CD4-positive, alpha-beta T cell treated with Interleukin-15 for 4 hours (primary cell): Measurements from ENCODE around the gene TMEM256.
A peak's percentile ranks its signal among the peaks of the same experiment; 100 is the strongest.
"Not testable (repeated sequence)": the region's sequence is repeated elsewhere in the genome, so short reads cannot be mapped to it uniquely, and the experiment has no call there.

Experiments used
- DNase-seq: peaks from one replicate; pipeline ENCODE4 v3.0.0-alpha.2; 2020; ENCODE audit warnings: low spot score

TMEM256 gene

DNA sequence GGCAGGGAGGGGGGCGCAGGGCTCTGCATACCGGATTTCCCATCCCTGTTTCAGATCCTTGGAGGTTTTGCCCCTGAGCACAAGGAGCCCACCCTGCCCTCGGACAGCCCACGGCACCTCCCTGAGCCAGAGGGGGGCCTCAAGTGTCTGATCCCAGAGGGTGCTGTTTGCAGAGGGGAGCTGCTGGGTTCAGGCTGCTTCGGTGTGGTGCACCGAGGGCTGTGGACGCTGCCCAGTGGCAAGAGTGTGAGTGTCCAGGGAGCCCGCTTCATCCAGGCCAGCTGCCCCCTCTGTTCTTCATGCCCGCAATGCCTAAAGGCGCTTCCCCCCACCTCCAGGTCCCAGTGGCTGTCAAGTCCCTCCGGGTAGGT, 20.5 kb downstream of the TMEM256 start:
- no peak for DNase-seq

DNA sequence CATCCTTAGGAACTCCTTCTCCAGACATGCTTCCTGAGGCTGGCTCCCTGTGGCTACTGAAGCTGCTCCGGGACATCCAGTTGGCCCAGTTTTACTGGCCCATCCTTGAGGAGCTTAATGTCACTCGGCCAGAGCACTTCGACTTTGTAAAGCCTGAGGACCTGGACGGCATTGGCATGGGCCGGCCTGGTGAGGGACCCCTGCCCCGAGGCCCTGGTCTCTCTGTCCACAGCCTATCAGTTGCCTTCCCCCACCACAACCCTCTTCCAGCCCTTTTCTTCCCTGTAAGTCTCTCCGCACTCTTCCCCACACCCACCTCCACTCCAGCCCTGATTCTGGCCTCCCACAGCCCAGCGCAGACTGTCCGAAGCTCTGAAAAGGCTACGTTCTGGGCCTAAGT, 21.0 kb downstream of the TMEM256 start:
- no peak for DNase-seq

DNA sequence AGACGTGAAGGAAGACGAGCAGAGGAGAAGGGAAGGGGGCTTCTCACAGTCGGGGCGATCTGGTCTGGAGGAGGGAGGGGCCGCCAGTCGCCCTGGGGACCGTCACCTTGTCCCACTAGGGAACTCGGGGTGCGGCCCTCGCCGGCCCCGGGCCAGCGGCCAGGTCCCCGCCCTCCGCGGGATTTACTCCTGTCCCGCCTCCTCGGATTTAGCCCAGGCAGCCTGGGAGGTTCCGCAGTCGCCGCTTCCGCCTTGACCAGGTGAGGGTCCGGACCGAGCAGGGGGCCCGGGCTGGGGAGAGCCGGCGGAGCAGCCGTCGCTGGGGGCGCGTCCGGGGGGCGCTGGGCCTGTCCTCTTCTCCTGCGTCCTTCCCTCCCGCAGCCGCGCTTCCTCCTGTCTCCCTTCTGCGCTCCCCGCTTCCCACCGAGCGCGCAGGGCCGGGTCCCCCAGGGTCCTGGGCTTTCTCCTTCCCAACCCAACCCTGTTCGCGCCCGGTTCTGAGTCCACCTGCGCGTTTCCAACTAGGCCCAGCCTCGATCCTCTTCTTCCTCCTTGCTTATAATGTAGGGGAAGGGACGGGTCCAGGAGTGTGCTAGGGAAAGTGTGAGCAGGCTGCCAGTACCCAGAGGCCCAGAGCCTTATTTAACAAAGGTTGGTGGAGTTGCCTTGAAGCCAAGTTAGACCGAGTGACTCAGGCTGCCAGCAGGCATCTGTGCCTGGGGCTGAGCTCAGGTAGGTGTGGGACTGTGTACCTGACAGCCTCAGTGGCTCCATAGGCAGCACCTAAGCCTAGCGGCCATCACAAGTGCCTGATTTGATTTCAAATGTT, 22.8 kb downstream of the TMEM256 start, which contains the start of gene TNK1:
Gene TNK1 (plus strand): TSS at position 235 of the 829 bp plus-strand sequence. CDS start 1,838 bp downstream, outside the sequence.
- DNase-seq: no peak

DNA sequence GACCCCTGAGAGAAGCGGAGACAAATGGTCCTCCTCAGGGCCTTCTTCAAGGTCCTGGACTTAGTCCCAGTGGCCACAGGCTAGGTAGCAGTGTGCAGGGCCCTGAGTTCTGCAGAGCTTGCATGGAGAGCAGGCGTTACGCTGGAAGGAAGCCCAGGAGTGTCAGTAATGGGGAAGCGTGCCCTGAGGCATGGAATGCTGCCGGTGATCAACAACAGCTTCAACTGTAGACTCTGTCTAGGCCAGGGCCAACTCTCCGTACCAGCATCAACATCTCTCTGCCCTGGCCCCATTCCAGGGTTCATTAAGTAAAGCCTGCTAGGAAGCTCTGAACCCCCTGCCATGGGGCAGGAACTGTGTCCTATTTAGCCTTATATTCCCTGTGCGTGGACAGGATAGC, 23.6 kb downstream of the TMEM256 start:
- no peak for DNase-seq

DNA sequence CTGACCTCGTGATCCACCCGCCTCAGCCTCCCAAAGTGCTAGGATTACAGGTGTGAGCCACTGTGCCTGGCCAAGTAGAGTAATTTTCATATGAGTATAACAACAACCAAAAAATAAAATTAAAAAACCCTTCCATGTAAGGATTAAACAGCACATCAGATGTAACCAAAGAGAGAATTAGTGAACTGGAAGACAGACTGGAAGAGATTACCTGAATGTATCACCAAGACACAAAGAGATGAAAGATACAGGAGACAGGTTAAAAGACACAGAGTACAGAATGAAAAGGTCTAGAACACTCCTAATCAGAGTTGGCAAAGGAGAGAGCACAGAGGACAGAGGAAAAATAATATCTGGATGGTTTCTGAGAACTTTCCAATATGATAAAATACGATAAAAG, 24.8 kb downstream of the TMEM256 start:
- DNase-seq: no peak

DNA sequence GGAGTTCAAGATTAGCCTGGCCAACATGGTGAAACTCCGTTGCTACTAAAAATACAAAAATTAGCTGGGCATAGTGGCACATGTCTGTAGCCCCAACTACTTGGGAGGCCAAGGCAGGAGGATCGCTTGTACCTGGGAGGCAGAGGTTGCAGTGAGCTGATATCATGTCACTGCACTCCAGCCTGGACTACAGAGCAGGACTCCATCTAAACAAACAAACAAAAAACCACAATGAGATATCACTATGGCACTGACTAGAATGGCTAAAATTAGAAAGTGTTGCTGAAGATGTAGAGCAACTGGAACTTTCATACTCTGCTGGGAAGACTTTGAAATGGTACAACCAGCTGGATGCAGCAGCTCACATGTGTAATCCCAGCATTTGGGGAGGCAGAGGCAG, 29.5 kb downstream of the TMEM256 start:
- DNase-seq: no peak

DNA sequence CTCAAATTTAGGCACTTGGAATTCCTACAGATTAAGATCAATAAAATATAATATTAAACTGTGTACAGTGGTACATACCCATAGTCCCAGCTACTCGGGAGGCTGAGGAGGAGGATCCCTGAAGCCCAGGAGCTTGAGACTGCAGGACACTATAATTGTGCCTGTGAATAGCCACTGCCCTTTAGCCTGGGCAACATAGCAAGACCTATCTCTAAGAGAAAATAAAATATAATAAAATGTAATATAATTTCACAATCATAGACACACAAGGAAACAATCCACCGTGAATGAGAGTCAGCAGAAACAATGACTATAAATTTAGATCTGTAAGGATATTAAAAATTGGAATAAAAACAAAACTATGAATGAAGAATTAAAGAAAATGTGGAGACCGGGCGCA, 33.0 kb downstream of the TMEM256 start:
- no peak for DNase-seq

DNA sequence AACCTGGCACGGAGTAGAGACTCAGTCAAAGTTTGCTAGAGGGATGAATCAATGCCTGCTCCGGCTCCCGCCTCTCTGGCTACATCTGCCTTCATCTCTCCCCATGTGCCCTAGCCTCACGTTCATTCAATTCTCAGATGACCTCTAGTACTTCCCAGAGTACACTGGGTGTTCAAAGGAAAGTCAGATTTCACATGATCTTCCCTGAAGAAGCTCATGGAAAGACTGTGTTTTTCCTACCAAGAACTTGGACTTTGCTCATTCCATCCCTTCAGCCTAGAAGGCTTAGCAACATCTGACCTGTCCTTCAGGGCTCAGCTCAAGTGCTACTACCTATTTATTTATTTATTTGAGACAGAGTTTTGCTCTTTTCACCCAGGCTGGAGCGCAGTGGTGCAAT, 34.1 kb downstream of the TMEM256 start:
- no peak for DNase-seq

DNA sequence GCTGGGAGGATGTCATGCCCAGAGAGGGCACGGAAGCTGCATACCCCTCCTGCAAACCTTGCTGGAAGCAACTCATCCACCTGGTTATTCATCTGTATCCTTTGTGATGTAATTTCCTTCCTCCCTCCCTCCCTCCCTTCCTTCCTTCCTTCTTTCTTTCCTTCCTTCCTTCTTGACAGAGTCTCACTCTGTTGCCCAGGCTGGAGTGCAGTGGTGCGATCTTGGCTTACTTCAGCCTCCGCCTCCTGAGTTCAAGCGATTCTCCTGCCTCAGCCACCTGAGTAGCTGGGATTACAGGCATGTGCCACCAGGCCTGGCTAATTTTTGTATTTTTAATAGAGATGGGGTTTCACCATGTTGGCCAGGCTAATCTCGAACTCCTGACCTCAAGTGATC, 35.3 kb downstream of the TMEM256 start:
- DNase-seq: not testable (repeated sequence)

DNA sequence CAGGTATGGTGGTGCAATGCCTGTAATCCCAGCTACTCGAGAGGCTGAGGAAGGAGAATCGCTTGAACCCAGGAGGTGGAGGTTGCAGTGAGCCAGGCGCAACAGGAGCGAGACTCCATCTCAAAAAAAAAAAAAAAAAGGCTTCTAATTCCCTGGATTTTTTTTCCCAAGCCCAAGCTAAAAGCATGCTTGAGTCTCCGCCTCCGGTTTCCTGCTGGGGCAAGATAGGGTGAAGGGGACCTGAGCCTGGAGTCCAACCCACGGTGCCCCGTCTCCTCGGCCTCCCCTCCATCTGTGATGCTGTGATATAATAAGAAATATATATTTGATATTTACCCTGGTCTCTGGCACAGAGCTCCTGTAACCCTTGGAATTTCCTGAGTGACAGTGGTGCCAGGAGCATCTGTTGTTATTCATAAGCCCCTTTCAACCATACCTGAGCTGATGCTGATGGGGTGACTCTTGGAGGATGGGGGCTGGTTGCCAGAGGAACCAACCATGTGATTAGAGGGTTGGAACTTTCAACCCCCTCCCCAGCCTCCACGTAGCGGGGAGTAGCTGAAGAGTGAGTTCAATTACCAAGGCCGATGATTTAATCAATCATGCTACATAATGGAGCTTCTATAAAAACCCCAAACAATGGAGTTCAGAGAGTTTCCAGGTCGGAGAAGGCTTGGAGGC, 35.8 kb downstream of the TMEM256 start:
- DNase-seq: no peak

DNA sequence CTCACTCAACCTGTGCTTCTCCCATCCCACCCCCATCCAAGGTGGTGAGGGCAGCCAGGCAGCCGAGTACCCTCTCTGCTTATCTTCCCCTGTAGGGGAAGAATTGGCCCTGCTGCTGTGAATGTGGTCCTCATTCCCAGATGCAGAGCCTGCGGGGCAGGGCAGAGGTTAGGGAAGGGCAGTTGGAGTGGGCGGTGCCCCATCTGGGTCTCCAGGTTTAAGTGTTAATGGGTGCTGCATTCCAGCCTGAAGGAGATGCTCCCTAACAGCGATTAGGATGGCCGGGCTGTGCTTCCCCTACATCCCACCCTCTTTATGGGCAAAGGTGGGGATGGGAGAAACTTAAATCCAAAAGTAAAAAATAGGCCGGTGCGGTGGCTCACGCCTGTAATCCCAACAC, 36.8 kb downstream of the TMEM256 start:
- no peak for DNase-seq

DNA sequence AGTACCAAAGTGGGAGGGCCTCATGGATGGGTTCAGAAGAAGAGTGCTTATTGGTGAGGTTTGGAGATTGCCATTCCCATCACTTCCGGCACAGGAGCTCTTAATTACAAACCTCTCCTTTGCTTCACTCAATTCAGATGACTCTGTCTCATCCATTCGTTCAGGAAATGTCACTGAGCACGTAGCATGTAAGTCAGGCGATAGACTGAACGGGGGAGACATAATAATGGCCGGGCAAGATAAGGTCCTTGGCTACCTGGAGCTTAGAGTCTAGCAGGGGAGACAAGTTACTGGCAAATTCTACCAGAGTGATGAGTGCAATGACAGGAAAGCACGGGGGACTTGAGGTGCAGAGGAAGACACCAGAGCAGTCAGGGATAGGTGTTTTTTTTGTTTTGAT, 37.9 kb downstream of the TMEM256 start:
- DNase-seq: not testable (repeated sequence)

DNA sequence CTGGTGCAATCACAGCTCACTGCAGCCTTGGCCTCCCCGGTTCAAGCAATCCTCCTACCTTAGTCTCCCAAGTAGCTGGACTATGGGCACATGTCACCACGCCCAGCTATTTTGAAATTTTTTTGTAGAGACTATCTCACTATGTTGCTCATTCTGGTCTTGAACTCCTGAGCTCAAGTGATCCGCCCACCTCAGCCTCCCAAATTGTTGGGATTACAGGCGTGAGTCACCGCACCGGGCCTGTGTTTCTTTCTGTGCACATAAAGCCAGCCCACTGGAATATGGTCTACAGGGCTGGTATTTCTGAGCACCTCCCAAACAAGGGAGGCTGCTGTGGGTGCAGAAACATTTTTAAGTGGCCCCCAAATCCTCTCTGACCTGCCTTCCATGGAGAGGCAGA, 40.6 kb downstream of the TMEM256 start:
- DNase-seq: no peak

DNA sequence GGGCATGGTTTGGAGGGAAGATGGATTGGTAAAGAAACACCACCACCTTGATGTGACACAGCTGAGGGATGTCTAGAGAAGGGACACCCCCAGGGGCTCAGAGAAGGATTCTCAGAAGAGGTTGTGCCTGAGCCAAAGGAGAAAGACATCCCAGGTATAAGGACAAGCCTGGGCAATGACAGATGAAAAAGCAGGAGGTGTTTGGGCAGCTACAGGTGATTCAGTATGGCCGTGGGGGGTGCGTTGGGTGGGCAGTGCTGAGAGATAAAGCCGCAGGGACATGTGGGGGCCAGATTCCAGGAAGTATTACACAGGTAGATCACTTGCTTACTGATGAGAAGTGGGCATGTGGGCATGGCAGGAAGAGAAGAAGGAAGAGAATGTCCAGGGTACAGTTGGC, 42.0 kb downstream of the TMEM256 start:
- no peak for DNase-seq

DNA sequence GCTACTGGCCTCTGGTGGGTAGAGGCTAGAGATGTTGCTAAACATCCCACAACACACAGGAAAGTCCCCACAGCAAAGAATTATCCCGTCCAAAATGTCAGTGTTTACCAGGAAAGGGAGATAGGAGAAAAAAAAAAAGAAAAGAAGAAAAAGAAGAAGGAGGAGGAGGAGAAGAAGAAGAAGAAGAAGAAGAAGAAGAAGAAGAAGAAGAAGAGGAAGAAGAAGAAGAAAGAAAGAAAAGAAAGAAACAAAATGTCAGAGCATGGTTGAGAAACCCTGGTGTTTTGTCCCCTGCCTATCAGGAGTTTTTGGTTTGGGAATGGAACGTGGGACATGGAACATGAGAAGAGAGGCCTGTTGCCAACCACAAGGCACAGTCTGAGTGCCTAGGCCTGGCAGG, 46.5 kb downstream of the TMEM256 start:
- DNase-seq: no peak

DNA sequence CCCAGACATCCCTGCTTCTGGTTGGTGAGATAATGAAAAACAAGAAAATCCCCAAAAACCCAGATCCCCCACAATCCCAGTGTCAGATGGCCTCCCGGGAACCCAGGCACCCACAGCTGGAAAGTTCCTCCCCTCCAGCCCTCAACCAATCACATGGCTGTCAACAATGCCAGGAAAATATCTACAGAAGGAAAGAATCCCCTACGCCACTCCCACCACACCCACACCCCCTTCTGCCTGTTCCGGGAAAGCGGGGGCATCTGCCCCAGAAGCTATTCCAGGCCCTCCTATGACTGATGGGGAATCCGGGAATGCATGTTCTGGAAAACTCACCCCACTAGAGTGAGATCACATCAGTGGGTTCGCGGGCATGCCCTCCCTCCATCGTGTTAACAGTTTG, 47.1 kb downstream of the TMEM256 start:
- no peak for DNase-seq

DNA sequence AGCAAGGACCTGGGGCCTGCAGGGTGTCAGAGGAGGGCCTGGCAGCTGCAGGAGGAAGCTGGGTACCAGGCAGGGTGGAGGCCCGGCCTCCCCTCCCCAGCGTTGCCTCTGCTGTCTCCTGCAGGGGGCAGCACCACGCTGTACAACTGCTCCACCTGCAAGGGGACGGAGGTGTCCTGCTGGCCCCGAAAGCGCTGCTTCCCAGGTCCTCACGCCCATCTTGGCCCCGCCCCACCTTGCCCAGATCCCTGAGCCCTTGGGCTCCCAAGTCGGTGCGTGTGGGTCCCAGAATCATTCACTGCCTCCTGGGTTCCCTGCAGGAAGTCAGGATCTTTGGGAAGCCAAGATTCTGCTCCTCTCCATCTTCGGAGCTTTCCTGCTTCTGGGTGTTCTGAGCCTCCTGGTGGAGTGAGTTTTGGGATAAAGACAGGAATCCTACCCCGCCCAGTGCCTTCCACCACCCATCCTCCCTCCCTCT, 47.8 kb downstream of the TMEM256 start:
- peak; percentile 88 for DNase-seq

DNA sequence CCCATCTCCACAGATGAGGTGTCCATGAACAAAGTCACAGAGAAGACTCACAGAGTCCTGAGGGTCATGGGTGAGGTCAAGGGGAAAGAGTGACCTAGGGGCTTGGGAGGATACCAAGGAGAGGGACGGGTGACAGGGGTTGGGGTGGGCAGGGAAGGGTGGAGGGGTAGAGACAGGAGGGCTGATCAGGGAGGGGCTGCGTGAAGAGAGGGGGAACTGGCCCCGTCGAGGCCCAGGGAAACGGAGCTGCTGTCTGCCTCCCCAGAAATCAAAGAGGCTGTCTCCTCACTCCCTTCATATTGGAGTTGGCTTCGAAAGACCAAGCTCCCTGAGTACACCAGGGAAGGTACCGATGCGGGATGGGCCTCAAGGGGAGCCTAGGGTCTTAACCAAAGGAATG, 48.3 kb downstream of the TMEM256 start:
- DNase-seq: no peak

DNA sequence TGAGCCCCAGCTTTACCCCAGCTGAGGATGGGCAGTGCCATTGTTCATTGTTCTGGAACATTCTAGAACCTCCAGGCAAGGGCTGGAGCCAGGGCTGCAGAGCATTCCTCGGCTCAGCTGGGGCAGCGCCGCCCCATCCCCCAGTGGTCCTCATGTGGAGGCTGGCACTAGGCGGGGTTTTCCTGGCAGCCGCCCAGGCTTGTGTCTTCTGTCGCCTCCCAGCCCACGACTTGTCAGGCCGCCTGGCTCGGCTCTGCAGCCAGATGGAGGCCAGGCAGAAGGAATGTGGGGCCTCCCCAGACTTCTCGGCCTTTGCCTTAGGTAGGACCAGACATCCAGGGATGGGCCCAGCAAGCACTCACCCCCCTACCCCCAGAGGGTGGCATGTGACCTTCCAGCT, 48.8 kb downstream of the TMEM256 start, which contains the start of gene TMEM95:
Gene TMEM95 (plus strand): TSS at position 104 of the 400 bp plus-strand sequence. CDS start 49 bp downstream, at position 153.
- no peak for DNase-seq

DNA sequence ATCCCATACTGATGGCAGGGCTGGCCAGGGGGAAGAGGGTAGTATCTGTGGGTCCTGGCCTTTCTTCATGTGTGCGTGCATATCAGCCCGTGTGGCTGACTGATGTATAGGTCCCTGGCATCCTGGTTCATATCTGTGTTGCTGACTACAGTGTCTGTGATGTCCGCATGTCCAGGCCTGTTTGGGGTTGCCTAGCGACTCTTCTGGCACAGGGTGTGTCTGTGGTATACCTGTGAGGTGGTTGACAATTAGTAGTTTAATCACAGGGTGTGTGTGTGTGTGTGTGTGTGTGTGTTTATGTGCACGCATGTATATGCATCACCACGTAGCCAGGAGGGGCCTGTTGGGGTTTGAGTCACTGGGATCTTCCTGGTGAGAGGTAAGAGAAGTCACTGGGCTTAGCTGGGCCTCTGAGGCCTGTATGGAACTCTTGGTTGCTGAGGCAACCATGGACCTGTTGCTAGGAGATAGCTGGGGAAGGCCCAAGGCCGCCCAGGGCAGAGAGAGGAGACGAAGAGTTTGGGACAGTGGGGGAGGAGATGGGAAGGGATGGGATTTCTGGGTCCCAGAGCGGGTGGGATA, 49.5 kb downstream of the TMEM256 start:
- peak; percentile 70 for DNase-seq
